ENCODE data around the gene PBLD. TPM values are rescaled to one million over a fixed set of nuclear protein-coding genes. Genes with fewer than 3 reads are reported as not detected.

PBLD gene
- total RNA-seq, 1 experiment from 2014 or later, result 3.5 TPM

DNA sequence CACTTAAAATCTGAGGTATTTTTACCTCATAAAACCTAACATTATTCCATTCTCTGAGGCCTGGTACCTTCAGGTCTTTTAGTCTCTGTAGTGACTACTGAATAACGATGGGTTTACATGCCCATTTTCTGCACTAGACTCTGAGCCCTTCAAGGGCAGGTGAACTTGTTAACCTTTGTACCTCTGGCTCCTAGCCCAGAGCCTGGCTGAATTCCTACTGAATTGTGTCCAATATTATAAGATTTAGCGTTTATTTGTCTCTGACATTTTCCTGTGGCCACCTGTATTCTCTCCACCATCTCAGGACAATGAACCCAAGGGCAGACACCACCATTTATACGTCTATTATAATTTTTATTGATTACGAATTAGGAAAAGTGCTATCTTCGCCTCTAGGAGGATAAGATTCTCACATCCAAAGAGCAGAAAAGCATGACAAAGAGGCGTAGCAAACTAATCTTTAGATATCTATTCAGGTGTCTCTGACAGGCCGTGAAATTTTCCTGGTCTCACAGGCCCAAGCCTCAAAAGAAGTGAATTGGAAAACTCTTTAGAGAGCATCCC lies 28.8 kb downstream of the PBLD start:
- Histone ChIP-seq H3K4me1 (ENCODE audit: insufficient read depth, low read length) (no peaks in the 10 kb centered on the region), H3K14ac (ENCODE audit: insufficient read depth, low read length) (no peak overlapping the region), H3K9me3 (ENCODE audit: control insufficient read depth, low read depth, low read length) (no peaks in the 10 kb centered on the region), H2BK5ac (ENCODE audit: insufficient read length, low read length) (no peak overlapping the region), H4K91ac (ENCODE audit: insufficient read length, low read depth, low read length) (no peak overlapping the region), H3K18ac (ENCODE audit: insufficient read length, low read depth, low read length) (no peak overlapping the region), H3K79me1 (ENCODE audit: insufficient read depth, low read depth, low read length, poor library complexity, severe bottlenecking) (no peaks in the 10 kb centered on the region), H3K4ac (ENCODE audit: low read depth, low read length) (no peak overlapping the region), H2BK20ac (ENCODE audit: low read depth, low read length, poor library complexity, severe bottlenecking) (no peak overlapping the region), H2BK15ac (ENCODE audit: low read depth, low read length) (no peak overlapping the region), H2AK5ac (ENCODE audit: insufficient read length, low read length) (no peak overlapping the region), H3K23me2 (ENCODE audit: insufficient read length, low read depth, low read length, poor library complexity, severe bottlenecking) (no peaks in the 10 kb centered on the region), H3K4me2 (ENCODE audit: insufficient read depth, insufficient read length, low read length) (no peak overlapping the region), H3K27ac (ENCODE audit: insufficient read length, low read depth, low read length) (no peak overlapping the region), H3T11ph (ENCODE audit: low read length) (no peak overlapping the region), H3K23ac (ENCODE audit: insufficient read length, low read depth, low read length) (no peak overlapping the region), H3K56ac (ENCODE audit: insufficient read length, low read depth, low read length) (no peak overlapping the region), H3K27me3 (ENCODE audit: insufficient read depth, low read length) (no peaks in the 10 kb centered on the region), H3K79me2 (ENCODE audit: insufficient read depth, low read length) (no peaks in the 10 kb centered on the region), H4K8ac (replicated peaks; ENCODE audit: insufficient read length, low read depth, low read length) (no peak overlapping the region), H3K9ac (ENCODE audit: extremely low read depth, insufficient read length, low read length) (no peak overlapping the region), H2AFZ (ENCODE audit: low read length) (no peak overlapping the region), H2BK12ac (ENCODE audit: insufficient read length, low read depth, low read length) (no peak overlapping the region), H2BK120ac (ENCODE audit: low read depth, low read length, poor library complexity, severe bottlenecking) (no peak overlapping the region), H4K20me1 (ENCODE audit: control insufficient read depth, insufficient read depth, insufficient read length) (no peaks in the 10 kb centered on the region), H4K5ac (ENCODE audit: insufficient read length, low read depth, low read length) (no peak overlapping the region)
- TF ChIP-seq, protein P1, sequence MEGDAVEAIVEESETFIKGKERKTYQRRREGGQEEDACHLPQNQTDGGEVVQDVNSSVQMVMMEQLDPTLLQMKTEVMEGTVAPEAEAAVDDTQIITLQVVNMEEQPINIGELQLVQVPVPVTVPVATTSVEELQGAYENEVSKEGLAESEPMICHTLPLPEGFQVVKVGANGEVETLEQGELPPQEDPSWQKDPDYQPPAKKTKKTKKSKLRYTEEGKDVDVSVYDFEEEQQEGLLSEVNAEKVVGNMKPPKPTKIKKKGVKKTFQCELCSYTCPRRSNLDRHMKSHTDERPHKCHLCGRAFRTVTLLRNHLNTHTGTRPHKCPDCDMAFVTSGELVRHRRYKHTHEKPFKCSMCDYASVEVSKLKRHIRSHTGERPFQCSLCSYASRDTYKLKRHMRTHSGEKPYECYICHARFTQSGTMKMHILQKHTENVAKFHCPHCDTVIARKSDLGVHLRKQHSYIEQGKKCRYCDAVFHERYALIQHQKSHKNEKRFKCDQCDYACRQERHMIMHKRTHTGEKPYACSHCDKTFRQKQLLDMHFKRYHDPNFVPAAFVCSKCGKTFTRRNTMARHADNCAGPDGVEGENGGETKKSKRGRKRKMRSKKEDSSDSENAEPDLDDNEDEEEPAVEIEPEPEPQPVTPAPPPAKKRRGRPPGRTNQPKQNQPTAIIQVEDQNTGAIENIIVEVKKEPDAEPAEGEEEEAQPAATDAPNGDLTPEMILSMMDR (conservative IDR thresholded peaks at IDR 0.05), result no peak
- H3K9me3 Mint-ChIP-seq, result no peaks in the 10 kb centered on the region
- no peaks in the 10 kb centered on the region for H3K36me3 Mint-ChIP-seq (ENCODE audit: insufficient read depth in 1 of 3, low read depth in 3 of 3)
- no peak overlapping the region for H3K4me3 Mint-ChIP-seq
- H3K4me1 Mint-ChIP-seq, result peaks cover 9 to 14% of the 10 kb centered on the region in 2 experiments
- no CpG with 5 or more reads among the region's 7 CpGs for WGBS (ENCODE audit: extremely low coverage, insufficient read length, low lambda C conversion rate)
- H3K27ac Mint-ChIP-seq, result no peak overlapping the region
- DNase-seq, result no peak
- H3K27me3 Mint-ChIP-seq (ENCODE audit: low read depth), result no peaks in the 10 kb centered on the region
